HFF-Myc (cell line): Measurements from ENCODE around the gene TSHZ3.

ENCODE experiments used
- DNase-seq: peaks from one replicate; pipeline ENCODE4 v3.0.0-alpha.2; 2011; ENCODE audit warnings: low read depth; ENCODE audit errors: extremely low read depth
- H3K4me3 ChIP-seq: replicated peaks from 2 replicates; pipeline ENCODE4 v1.5.1; 2011; ENCODE audit warnings: low read depth, mild to moderate bottlenecking, control low read depth, low read length
- TF ChIP-seq, protein P1 (sequence below): IDR thresholded peaks from 2 replicates; pipeline ENCODE4 v1.5.1; 2012; ENCODE audit warnings: mild to moderate bottlenecking, low read depth, low read length, control low read depth; ENCODE audit errors: missing control alignments

TSHZ3 gene

DNA sequence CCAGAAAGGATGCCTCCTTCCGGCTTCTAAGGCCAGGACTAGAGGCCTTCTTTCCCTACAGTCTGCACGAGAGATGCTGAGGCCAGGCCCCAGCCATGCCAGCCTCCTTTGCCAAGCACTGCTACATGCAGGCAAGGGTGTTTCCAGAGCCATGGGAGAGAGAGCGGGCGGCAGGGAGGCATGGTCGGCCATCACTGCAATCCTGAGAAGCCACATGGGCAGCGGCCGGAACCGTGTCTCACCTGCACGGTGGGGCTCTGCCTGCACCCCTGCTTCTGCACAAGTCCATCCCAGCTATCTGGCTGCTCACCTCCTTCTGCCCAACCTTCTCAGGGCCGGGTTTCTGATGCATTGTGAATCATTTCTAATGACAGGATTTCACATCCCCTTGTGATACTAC, 35.1 kb downstream of the TSHZ3 start:
- no peak for DNase-seq
- TF ChIP-seq, protein P1, sequence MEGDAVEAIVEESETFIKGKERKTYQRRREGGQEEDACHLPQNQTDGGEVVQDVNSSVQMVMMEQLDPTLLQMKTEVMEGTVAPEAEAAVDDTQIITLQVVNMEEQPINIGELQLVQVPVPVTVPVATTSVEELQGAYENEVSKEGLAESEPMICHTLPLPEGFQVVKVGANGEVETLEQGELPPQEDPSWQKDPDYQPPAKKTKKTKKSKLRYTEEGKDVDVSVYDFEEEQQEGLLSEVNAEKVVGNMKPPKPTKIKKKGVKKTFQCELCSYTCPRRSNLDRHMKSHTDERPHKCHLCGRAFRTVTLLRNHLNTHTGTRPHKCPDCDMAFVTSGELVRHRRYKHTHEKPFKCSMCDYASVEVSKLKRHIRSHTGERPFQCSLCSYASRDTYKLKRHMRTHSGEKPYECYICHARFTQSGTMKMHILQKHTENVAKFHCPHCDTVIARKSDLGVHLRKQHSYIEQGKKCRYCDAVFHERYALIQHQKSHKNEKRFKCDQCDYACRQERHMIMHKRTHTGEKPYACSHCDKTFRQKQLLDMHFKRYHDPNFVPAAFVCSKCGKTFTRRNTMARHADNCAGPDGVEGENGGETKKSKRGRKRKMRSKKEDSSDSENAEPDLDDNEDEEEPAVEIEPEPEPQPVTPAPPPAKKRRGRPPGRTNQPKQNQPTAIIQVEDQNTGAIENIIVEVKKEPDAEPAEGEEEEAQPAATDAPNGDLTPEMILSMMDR, result no peak
- H3K4me3 ChIP-seq, result no peak overlapping the region

DNA sequence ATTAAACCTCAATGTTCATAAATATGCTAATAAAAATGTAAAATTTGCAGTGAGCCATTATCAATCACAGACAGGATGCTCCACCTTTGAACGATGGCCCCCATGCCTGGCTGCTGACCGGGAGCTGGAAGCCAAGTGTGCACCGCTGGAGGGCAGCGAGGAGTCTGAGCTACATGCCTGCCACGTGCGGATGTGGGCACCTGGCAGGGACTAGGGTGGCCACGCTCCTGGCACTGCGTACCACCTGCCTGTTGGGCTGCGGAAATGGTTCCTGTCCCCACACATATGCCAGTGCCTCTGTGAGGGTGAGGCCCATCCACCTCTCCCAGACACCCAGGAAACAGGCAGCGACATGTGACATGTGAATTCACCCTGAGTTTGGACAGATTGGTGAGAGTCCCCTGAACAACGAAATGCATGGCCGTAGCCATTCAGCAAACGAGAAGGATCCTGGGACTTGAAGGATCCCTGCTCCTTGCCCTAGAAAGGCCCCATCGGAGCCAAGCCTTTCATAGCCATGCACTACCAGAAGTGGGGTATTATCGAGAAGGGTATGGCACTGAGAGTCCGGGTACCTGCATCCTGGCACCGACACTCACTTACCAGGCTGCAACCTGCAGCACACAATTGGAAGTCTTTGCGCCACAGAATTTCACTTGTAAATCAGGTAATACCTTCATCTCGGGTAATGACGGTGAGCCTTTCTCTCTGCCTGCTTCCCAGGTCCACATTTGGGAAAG, 35.8 kb downstream of the TSHZ3 start:
- no peak overlapping the region for H3K4me3 ChIP-seq
- DNase-seq, result no peak
- TF ChIP-seq, protein P1, result no peak

DNA sequence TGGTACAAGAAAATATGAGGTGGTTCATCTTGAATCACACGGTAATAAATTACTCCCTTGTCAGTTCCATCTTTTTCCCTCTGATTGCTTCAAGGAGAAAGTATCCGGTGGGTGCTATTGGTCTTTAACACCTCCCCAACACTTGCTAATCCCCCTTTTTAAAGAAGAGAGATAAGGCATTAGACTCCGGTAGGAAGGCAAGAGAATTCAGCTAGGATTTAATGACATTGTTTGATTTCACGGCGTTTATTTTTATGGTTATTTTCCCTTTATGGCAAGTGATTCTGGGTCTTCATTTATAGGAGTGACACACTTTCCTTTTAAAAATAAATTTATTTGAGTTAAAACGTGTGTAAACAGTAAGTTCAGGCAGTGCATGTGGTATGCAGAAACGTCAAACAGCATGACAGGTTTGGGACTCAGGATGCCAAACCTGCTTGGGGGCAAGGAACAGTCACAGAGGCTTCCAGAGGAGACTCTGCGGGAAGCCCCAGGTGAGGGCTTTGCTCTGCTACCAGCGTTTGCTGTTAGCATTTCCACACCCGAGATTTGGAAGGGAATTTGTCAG, 36.5 kb downstream of the TSHZ3 start:
- TF ChIP-seq, protein P1, result no peak
- no peak for DNase-seq
- H3K4me3 ChIP-seq, result no peak overlapping the region

DNA sequence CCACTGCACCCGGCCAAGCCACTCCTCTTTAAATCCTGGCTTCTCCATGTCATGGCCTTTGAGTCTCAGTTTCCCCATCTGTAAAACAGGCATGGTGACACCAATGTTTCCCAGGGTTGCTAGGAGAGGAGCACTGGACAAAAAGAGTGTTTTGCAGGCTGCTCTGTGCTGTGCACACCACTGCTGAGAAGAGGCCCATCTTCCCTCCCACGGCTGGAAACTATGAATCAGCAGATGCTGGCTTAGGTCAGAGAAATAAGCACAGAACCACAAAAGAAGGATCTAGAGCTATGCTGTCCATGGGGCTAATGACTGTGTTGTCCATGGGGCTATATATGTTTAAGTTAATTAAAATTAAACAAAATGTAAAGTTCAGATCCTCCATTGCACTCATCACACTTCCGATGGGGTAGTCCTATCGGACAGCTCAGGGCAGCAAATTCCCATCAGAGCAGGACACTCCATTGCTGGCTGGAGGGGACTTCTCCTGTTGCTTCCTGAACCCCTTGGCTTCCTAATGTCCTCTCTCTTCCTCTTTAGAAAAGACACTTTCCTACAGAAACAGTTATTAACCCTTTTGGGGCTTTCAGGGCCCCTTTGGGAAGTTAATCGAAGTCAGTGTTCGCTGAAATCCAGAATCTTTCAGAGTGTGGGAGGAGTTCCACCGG, 37.1 kb downstream of the TSHZ3 start:
- TF ChIP-seq, protein P1, result no peak
- DNase-seq, result peak; percentile 36

DNA sequence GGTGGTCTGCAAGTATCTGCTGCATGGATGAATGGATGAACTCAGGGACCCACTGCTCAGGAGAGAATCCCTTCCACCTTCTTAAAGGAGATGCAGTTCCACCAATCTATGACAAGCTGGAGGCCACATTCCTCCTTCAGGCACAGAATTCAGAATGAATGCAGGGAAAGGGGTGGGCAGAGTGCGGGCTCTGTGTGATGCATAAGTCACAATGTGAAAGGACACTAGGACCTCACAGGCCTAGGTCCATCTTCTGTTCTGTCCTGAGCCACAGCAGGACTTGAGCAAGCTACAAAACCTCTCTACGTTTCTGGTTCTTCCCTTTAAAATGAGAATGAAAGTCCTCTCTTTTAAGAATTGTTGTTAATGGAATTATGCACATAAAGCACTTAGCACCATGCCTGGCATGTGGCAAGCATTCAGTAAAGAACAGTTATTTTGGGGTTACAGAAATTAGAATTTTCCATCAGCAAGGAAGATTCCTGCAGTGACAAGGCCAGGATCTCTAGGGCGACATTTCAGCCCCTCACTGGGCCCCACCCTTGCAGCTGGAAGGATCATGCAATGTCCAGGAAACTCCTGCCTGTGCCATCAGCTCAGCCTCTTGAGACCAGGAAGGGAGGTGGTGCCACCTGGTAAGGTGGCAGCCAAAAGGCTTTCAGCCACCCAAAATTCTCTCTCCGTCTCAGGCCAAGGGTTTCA, 38.7 kb downstream of the TSHZ3 start:
- TF ChIP-seq, protein P1, result no peak
- no peak for DNase-seq
- H3K4me3 ChIP-seq, result no peak overlapping the region

More for the DNA sequence above, 37.1 kb downstream of the TSHZ3 start:
- H3K4me3 ChIP-seq, result no peak overlapping the region

DNA sequence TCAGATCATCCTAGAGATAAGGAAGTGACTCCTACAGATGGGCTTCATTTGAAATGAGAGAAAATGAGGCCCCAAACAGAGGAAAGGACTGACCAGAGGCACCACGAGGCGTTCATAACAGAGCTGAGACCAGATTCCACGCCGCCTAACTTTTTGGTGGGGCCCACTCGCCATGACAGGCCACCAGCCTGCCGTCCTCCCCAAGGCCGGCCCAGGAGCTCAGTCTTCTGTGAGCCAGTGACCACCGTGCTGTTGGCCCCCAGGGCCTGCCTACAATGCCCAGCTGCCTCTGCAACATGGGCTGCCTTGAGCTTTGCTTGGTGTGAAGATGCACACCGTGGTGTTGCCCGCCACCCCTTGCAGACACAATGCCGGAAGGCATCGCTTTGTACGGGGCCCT, 40.5 kb downstream of the TSHZ3 start:
- TF ChIP-seq, protein P1, result no peak
- no peak for DNase-seq
- H3K4me3 ChIP-seq, result no peak overlapping the region
